Right lobe of liver (tissue), 4 donors: ENCODE results near the gene MACROD2.

Experiments
- CTCF ChIP-seq, 4 donors: fragments of 200-600 bp in 3 of 4; fragments of 450-650 bp in 1 of 4; IDR thresholded peaks; one replicate each; pipeline versions ENCODE4 v1.5.1 to v1.8.0; 2016 to 2022; ENCODE audit warnings: antibody characterized with exemption in 4 of 4, mild to moderate bottlenecking in 2 of 4
- POLR2A ChIP-seq: fragments of 450-650 bp; IDR thresholded peaks from one replicate; pipeline ENCODE4 v1.6.1; 2017; ENCODE audit warnings: antibody characterized with exemption, mild to moderate bottlenecking
- donor health status: DM: no; HTN: no; CAD: no.
- donor health status: DM: no; HTN: no; CAD: no.
- donor health status: DM: no; HTN: yes; CAD: no.

DNA sequence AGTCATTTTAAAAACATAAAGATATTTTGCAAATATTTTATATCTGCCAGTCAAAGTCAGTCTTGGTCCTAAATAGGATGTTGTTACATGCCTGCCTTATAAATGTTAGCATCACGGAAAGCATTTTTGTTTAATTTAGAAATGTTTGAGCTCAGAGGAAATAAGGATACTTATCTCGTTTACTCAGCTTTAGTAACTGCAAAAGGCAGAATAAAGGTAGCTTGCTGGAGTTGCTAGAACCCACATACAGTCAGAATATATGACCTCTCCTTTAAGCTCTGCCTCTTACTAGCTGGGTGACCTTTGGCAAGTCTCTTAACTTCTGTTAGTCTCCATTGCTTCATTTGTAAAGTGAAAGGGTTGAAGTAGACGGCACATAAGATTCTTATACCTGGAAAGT lies 1710.7 kb downstream of the MACROD2 start:
- TF ChIP-seq CTCF (IDR thresholded peaks at IDR 0.05): no peak
- TF ChIP-seq POLR2A: no peak
